MM.1S (cell line): ENCODE results near the gene CFAP65.
A peak's percentile ranks its signal among the peaks of the same experiment; 100 is the strongest.

ENCODE experiments used
- DNase-seq: peaks from one replicate; pipeline ENCODE4 v3.0.0-alpha.2; 2015
- H2AFZ ChIP-seq: fragments of 300-600 bp; sonication (generic); 2 replicates; pipeline ENCODE4 v1.6.0; 2016; ENCODE audit warnings: antibody characterized with exemption, low read length
- H3F3A ChIP-seq: fragments of 300-600 bp; sonication (generic); 2 replicates; pipeline ENCODE4 v1.6.1; 2016; ENCODE audit warnings: mild to moderate bottlenecking, antibody characterized with exemption, low read length, moderate library complexity, mixed read lengths; ENCODE audit not compliant: insufficient read depth
- H3K27ac ChIP-seq: fragments of 300-600 bp; sonication (generic); 2 replicates; pipeline ENCODE4 v1.5.1; 2016; ENCODE audit warnings: mild to moderate bottlenecking, low read length
- H3K27me3 ChIP-seq: fragments of 300-600 bp; sonication (generic); replicated peaks from 2 replicates; pipeline ENCODE4 v1.6.0; 2016; ENCODE audit warnings: low read length; ENCODE audit not compliant: insufficient read depth
- H3K36me3 ChIP-seq: fragments of 300-600 bp; sonication (generic); replicated peaks from 2 replicates; pipeline ENCODE4 v1.6.1; 2016; ENCODE audit warnings: mild to moderate bottlenecking, low read length, mixed read lengths; ENCODE audit not compliant: insufficient read depth
- H3K4me1 ChIP-seq: fragments of 300-600 bp; sonication (generic); 2 replicates; pipeline ENCODE4 v1.6.1; 2016; ENCODE audit warnings: low read length, mixed read lengths
- H3K4me2 ChIP-seq: fragments of 300-600 bp; sonication (generic); 2 replicates; pipeline ENCODE4 v1.6.0; 2016; ENCODE audit warnings: low read depth, low read length
- H3K4me3 ChIP-seq: fragments of 300-600 bp; sonication (generic); 2 replicates; pipeline ENCODE4 v1.5.1; 2016; ENCODE audit warnings: low read length, mixed read lengths
- H3K79me2 ChIP-seq: fragments of 300-600 bp; sonication (generic); 2 replicates; pipeline ENCODE4 v1.6.1; 2016; ENCODE audit warnings: mixed run types, low read length, mixed read lengths
- H3K9ac ChIP-seq: fragments of 300-600 bp; sonication (generic); 2 replicates; pipeline ENCODE4 v1.6.1; 2016; ENCODE audit warnings: low read length, mixed read lengths
- H3K9me2 ChIP-seq: fragments of 300-600 bp; sonication (generic); replicated peaks from 2 replicates; pipeline ENCODE4 v1.6.1; 2016; ENCODE audit warnings: mild to moderate bottlenecking, low read length, mixed read lengths; ENCODE audit not compliant: insufficient read depth
- H3K9me3 ChIP-seq: fragments of 300-600 bp; sonication (generic); replicated peaks from 2 replicates; pipeline ENCODE4 v1.6.1; 2016; ENCODE audit warnings: mild to moderate bottlenecking, low read length, mixed read lengths; ENCODE audit not compliant: insufficient read depth
- H4K20me1 ChIP-seq: fragments of 300-600 bp; sonication (generic); 2 replicates; pipeline ENCODE4 v1.6.1; 2016; ENCODE audit warnings: mild to moderate bottlenecking, low read length, moderate library complexity, mixed read lengths; ENCODE audit not compliant: insufficient read depth
- CTCF ChIP-seq: fragments of 300-600 bp; sonication (generic); IDR thresholded peaks from 2 replicates; pipeline ENCODE4 v1.5.1; 2016; ENCODE audit warnings: antibody characterized with exemption, low read length, mixed read lengths
- EZH2 ChIP-seq: fragments of 300-600 bp; sonication (generic); optimal IDR thresholded peaks from 2 replicates; pipeline ENCODE3; 2017; ENCODE audit warnings: low read depth, mild to moderate bottlenecking, antibody characterized with exemption, low read length, mixed read lengths
- EZH2phosphoT487 ChIP-seq: fragments of 300-600 bp; sonication (generic); IDR thresholded peaks from 2 replicates; pipeline ENCODE4 v1.6.1; 2018; ENCODE audit warnings: antibody characterized with exemption, low read length

Gene CFAP65

GRCh38 chr2:219003267-219003634 is 38.1 kb downstream of the CFAP65 start:
- no peak for DNase-seq
- peak overlapping the region; percentile 75 for H2AFZ ChIP-seq
- H3K4me3 ChIP-seq, result peak overlapping the region; percentile 68; the same call in 1 of the 2 replicates
- peak overlapping the region; percentile 100 for H3K4me2 ChIP-seq
- no peak overlapping the region for H3K9ac ChIP-seq
- H3K9me3 ChIP-seq, result no peaks in the 10 kb centered on the region
- no peaks in the 10 kb centered on the region for H4K20me1 ChIP-seq
- no peaks in the 10 kb centered on the region for H3F3A ChIP-seq
- peaks cover 90% of the 10 kb centered on the region for H3K27me3 ChIP-seq
- peaks cover 8% of the 10 kb centered on the region for H3K4me1 ChIP-seq
- no peak overlapping the region for H3K27ac ChIP-seq
- H3K9me2 ChIP-seq, result no peaks in the 10 kb centered on the region
- no peaks in the 10 kb centered on the region for H3K79me2 ChIP-seq
- TF ChIP-seq CTCF, result 0 out of 2 replicates have a peak, but pooled peaks have one; percentile 53
- no peak for TF ChIP-seq EZH2
- no peak for TF ChIP-seq EZH2phosphoT487
- no peaks in the 10 kb centered on the region for H3K36me3 ChIP-seq

- no peaks in the 10 kb centered on the region for H3K9me3 ChIP-seq
- H3K9me2 ChIP-seq, result no peaks in the 10 kb centered on the region
- H3K36me3 ChIP-seq, result no peaks in the 10 kb centered on the region
- no peaks in the 10 kb centered on the region for H3F3A ChIP-seq
- peak overlapping the region; percentile 75 for H2AFZ ChIP-seq
- peak; percentile 60 for TF ChIP-seq CTCF
- TF ChIP-seq EZH2phosphoT487, result no peak
- no peak for TF ChIP-seq EZH2
- H3K27me3 ChIP-seq, result peaks cover 93% of the 10 kb centered on the region
- H3K4me2 ChIP-seq, result peak overlapping the region; percentile 100
- H3K79me2 ChIP-seq, result no peaks in the 10 kb centered on the region
- H3K9ac ChIP-seq, result no peak overlapping the region; the same call in 1 of the 2 replicates
- H3K4me1 ChIP-seq, result peaks cover 8% of the 10 kb centered on the region
- peak; percentile 66 for DNase-seq
- H4K20me1 ChIP-seq, result no peaks in the 10 kb centered on the region
- H3K27ac ChIP-seq, result no peak overlapping the region
- H3K4me3 ChIP-seq, result peak overlapping the region; percentile 68
Measured at GRCh38 chr2:219002395-219003266, 38.7 kb downstream of the CFAP65 start.

DNA sequence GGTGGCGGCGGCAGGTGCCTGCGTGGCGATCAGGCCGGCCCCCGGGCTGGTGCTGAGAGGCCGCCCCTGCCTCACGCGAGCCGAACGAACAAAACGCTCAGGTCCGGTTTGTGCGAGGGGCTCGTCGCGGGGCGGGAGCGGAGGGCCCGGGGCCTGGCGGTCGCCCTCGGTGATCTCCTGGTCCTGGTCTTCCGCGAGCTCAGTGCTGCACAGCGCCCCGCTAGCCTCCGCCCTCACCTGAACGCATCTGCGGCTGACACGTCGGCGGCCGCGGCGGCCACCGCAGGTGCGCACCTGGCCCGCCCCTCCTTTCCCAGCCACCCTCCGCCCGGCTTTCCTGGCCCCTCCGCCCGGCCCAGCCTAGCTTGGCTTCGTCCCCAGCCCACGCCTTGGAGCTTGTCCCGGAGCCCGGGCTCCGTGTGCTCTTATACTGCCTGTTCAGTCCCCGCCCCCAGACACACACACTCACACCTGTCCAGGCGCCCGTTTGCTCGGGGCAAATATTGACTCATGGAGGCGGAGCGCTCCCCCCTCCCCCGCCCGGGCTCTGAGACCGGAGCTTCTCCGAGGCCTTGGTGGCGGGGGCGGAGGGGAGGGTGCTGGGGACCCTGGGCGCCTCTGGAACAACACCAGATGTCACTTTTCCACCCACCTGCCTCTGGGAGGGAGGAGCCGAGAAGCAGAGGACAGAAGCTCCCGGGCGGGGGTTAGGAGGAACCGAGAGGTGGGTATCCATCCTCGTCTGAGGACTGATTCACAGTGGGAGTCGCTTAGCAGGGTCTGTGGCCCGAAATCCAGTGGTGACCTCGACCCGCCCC is 39.5 kb downstream of the CFAP65 start:
- peak; percentile 52 for DNase-seq
- Histone ChIP-seq H3K4me1 (peaks cover 8% of the 10 kb centered on the region), H3F3A (no peaks in the 10 kb centered on the region), H4K20me1 (no peaks in the 10 kb centered on the region), H3K4me3 (peak overlapping the region; percentile 68), H2AFZ (peak overlapping the region; percentile 75), H3K9me2 (no peaks in the 10 kb centered on the region), H3K9ac (no peak overlapping the region; the same call in 1 of the 2 replicates), H3K36me3 (no peaks in the 10 kb centered on the region), H3K9me3 (no peaks in the 10 kb centered on the region), H3K79me2 (no peaks in the 10 kb centered on the region), H3K27ac (no peak overlapping the region), H3K4me2 (peak overlapping the region; percentile 100), H3K27me3 (peaks cover 94% of the 10 kb centered on the region)
- no peak for TF ChIP-seq CTCF
- no peak for TF ChIP-seq EZH2
- no peak for TF ChIP-seq EZH2phosphoT487
